H9 (cell line): ENCODE data around the gene FAM53B. TPM values are rescaled to one million over a fixed set of nuclear protein-coding genes. Genes with fewer than 3 reads are reported as not detected.

Experiments
- DNase-seq: peaks from one replicate; pipeline ENCODE4 v3.0.0-alpha.2; 2017
- H2AFZ ChIP-seq: one replicate; pipeline ENCODE4 v1.6.1; 2013; ENCODE audit warnings: mild to moderate bottlenecking, low read length, control low read depth, moderate library complexity
- H2AK5ac ChIP-seq: 2 replicates; pipeline ENCODE4 v1.6.1; 2013; ENCODE audit warnings: low read length, control low read depth, mixed read lengths; ENCODE audit not compliant: insufficient read length
- H2BK120ac ChIP-seq: one replicate; pipeline ENCODE4 v1.6.1; 2013; ENCODE audit warnings: low read depth, mild to moderate bottlenecking, low read length, control low read depth, inconsistent platforms; ENCODE audit not compliant: poor library complexity, severe bottlenecking
- H2BK12ac ChIP-seq: 2 replicates; pipeline ENCODE4 v1.6.1; 2013; ENCODE audit warnings: low read length, control low read depth, mixed read lengths, low read depth; ENCODE audit not compliant: insufficient read length
- H2BK15ac ChIP-seq: 2 replicates; pipeline ENCODE4 v1.6.1; 2013; ENCODE audit warnings: low read depth, low read length, control low read depth
- H2BK20ac ChIP-seq: one replicate; pipeline ENCODE4 v1.6.1; 2013; ENCODE audit warnings: low read depth, mild to moderate bottlenecking, low read length, control low read depth, inconsistent platforms; ENCODE audit not compliant: poor library complexity, severe bottlenecking
- H2BK5ac ChIP-seq: 2 replicates; pipeline ENCODE4 v1.6.1; 2013; ENCODE audit warnings: low read length, control low read depth, mixed read lengths; ENCODE audit not compliant: insufficient read length
- H3K14ac ChIP-seq: 2 replicates; pipeline ENCODE4 v1.6.1; 2013; ENCODE audit warnings: low read length, control low read depth; ENCODE audit not compliant: insufficient read depth
- H3K18ac ChIP-seq: 2 replicates; pipeline ENCODE4 v1.6.1; 2013; ENCODE audit warnings: low read depth, mild to moderate bottlenecking, mixed read lengths, low read length, control low read depth; ENCODE audit not compliant: insufficient read length
- H3K23ac ChIP-seq: 2 replicates; pipeline ENCODE4 v1.6.1; 2013; ENCODE audit warnings: low read length, control low read depth, mixed read lengths, low read depth; ENCODE audit not compliant: insufficient read length
- H3K23me2 ChIP-seq: 2 replicates; pipeline ENCODE4 v1.6.1; 2013; ENCODE audit warnings: low read depth, mild to moderate bottlenecking, mixed read lengths, low read length, control low read depth; ENCODE audit not compliant: insufficient read length, poor library complexity, severe bottlenecking
- H3K27ac ChIP-seq: 2 replicates; pipeline ENCODE4 v1.5.1; 2013; ENCODE audit warnings: low read length, control low read depth, mixed read lengths, low read depth; ENCODE audit not compliant: insufficient read length
- H3K27me3 ChIP-seq: 2 replicates; pipeline ENCODE4 v1.6.1; 2013; ENCODE audit warnings: low read length, control low read depth, inconsistent platforms; ENCODE audit not compliant: insufficient read depth
- H3K4ac ChIP-seq: 2 replicates; pipeline ENCODE4 v1.6.1; 2013; ENCODE audit warnings: low read depth, mild to moderate bottlenecking, control low read depth, inconsistent platforms, low read length, moderate library complexity
- H3K4me1 ChIP-seq: 2 replicates; pipeline ENCODE4 v1.6.1; 2013; ENCODE audit warnings: low read length, control low read depth, inconsistent platforms; ENCODE audit not compliant: insufficient read depth
- H3K4me2 ChIP-seq: 2 replicates; pipeline ENCODE4 v1.6.1; 2013; ENCODE audit warnings: low read length, control low read depth, mixed read lengths; ENCODE audit not compliant: insufficient read length, insufficient read depth
- H3K56ac ChIP-seq: 2 replicates; pipeline ENCODE4 v1.6.1; 2013; ENCODE audit warnings: low read depth, mild to moderate bottlenecking, mixed read lengths, low read length, control low read depth; ENCODE audit not compliant: insufficient read length
- H3K79me1 ChIP-seq: 2 replicates; pipeline ENCODE4 v1.6.1; 2013; ENCODE audit warnings: low read depth, mild to moderate bottlenecking, moderate library complexity, low read length, control low read depth, inconsistent platforms; ENCODE audit not compliant: insufficient read depth, poor library complexity, severe bottlenecking
- H3K79me2 ChIP-seq: 2 replicates; pipeline ENCODE4 v1.6.1; 2013; ENCODE audit warnings: low read length, control low read depth, inconsistent platforms; ENCODE audit not compliant: insufficient read depth
- H3K9ac ChIP-seq: 2 replicates; pipeline ENCODE4 v1.6.1; 2013; ENCODE audit warnings: low read length, control low read depth, mixed read lengths; ENCODE audit not compliant: insufficient read length; ENCODE audit errors: extremely low read depth
- H3K9me3 ChIP-seq: one replicate; pipeline ENCODE4 v1.6.1; 2013; ENCODE audit warnings: low read depth, low read length, inconsistent platforms; ENCODE audit not compliant: control insufficient read depth
- H3T11ph ChIP-seq: one replicate; pipeline ENCODE4 v1.6.1; 2013; ENCODE audit warnings: mild to moderate bottlenecking, low read length, control low read depth, inconsistent platforms
- H4K20me1 ChIP-seq: one replicate; pipeline ENCODE4 v1.6.1; 2013; ENCODE audit not compliant: control insufficient read depth, insufficient read length, insufficient read depth
- H4K5ac ChIP-seq: 2 replicates; pipeline ENCODE4 v1.6.1; 2013; ENCODE audit warnings: low read depth, mild to moderate bottlenecking, mixed read lengths, low read length, control low read depth; ENCODE audit not compliant: insufficient read length
- H4K8ac ChIP-seq: replicated peaks from 2 replicates; pipeline ENCODE4 v1.6.1; 2013; ENCODE audit warnings: low read length, control low read depth, mixed read lengths, low read depth; ENCODE audit not compliant: insufficient read length
- H4K91ac ChIP-seq: 2 replicates; pipeline ENCODE4 v1.6.1; 2013; ENCODE audit warnings: low read depth, mild to moderate bottlenecking, moderate library complexity, mixed read lengths, low read length, control low read depth; ENCODE audit not compliant: insufficient read length
- H3K27ac Mint-ChIP-seq, 3 experiments: 2 replicates in 2 of 3; 3 replicates in 1 of 3; pipeline ENCODE4 v1.8.0; 2020 to 2021; ENCODE audit warnings: mixed read lengths in 3 of 3, mild to moderate bottlenecking in 1 of 3, moderate library complexity in 1 of 3
- H3K27me3 Mint-ChIP-seq: 2 replicates; pipeline ENCODE4 v1.8.0; 2021; ENCODE audit warnings: low read depth, mild to moderate bottlenecking, moderate library complexity, mixed read lengths
- H3K36me3 Mint-ChIP-seq, 3 experiments: 2 replicates in 2 of 3; 3 replicates in 1 of 3; pipeline ENCODE4 v1.8.0; 2020 to 2021; ENCODE audit warnings: low read depth in 3 of 3, mixed read lengths in 3 of 3; ENCODE audit not compliant: insufficient read depth in 1 of 3
- H3K4me1 Mint-ChIP-seq, 2 experiments: 2 replicates each; pipeline ENCODE4 v1.8.0; 2020; ENCODE audit warnings: mixed read lengths in 2 of 2
- H3K4me3 Mint-ChIP-seq, 2 experiments: 2 replicates in 1 of 2; 3 replicates in 1 of 2; pipeline ENCODE4 v1.8.0; 2020 to 2021; ENCODE audit warnings: mild to moderate bottlenecking in 2 of 2, mixed read lengths in 2 of 2, moderate library complexity in 1 of 2
- H3K9me3 Mint-ChIP-seq, 2 experiments: 2 replicates in 1 of 2; 3 replicates in 1 of 2; pipeline ENCODE4 v1.8.0; 2020; ENCODE audit warnings: mild to moderate bottlenecking in 2 of 2, mixed read lengths in 2 of 2, moderate library complexity in 1 of 2
- WGBS: extraction: QIAGEN DNeasy Blood & Tissue Kit; methylation state at CpG from one replicate; pipeline ENCODE4 v1.1.7; 2013; ENCODE audit warnings: missing lambda C conversion rate, low lambda C conversion rate, mixed read lengths; ENCODE audit not compliant: insufficient read length; ENCODE audit errors: extremely low coverage; 5-methylcytosine and 5-hydroxymethylcytosine counted together
- total RNA-seq: library from RNA; stranded (reverse); gene quantifications from 2 replicates; pipeline ENCODE4 v1.2.1, GENCODE V29; 2021
- TF ChIP-seq, protein P1 (sequence below): fragments of 200-600 bp; sonication (generic); conservative IDR thresholded peaks from 3 replicates; pipeline ENCODE4 v1.8.0; 2021; ENCODE audit warnings: antibody characterized with exemption, mild to moderate bottlenecking

Gene FAM53B
- total RNA-seq, 1 experiment from 2014 or later: 11.5 TPM

DNA sequence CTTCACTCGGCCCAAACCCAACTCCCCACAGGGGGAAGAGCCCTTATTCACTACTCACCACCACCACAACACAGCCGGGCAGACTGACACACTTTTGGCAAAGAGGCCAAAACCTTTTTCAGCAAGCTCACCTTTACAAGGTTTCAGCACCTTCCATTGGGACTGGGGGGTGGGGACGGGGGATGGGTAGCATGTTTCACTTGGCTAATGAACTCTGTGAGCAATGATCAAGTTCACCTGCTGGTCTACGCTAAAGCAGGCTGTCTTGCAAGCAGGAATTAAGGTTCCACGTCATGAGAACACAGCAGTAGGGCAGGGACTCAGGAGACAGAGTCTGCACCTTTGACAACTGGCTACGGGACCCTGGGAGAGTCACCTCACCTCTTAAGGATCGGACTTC lies 7.0 kb downstream of the FAM53B start:
- H3K27me3 ChIP-seq: no peaks in the 10 kb centered on the region; the same call in 1 of the 2 replicates
- Mint-ChIP-seq H3K27me3 (peaks cover 32% of the 10 kb centered on the region), H3K36me3 (peaks cover 0 to 5% (median 2%) of the 10 kb centered on the region in 3 experiments; a peak in 5 of 7 replicates), H3K27ac (no peak overlapping the region), H3K4me1 (peaks cover 54 to 64% of the 10 kb centered on the region in 2 experiments), H3K9me3 (no peaks in the 10 kb centered on the region; a peak in 1 of 5 replicates), H3K4me3 (no peak overlapping the region; a peak in 1 of 5 replicates)
- H3K79me1 ChIP-seq: no peaks in the 10 kb centered on the region
- no peak overlapping the region for H2BK5ac ChIP-seq
- H3K79me2 ChIP-seq: no peaks in the 10 kb centered on the region; the same call in 1 of the 2 replicates
- no peak overlapping the region for H2BK12ac ChIP-seq
- H3K23me2 ChIP-seq: no peaks in the 10 kb centered on the region
- TF ChIP-seq, protein P1, sequence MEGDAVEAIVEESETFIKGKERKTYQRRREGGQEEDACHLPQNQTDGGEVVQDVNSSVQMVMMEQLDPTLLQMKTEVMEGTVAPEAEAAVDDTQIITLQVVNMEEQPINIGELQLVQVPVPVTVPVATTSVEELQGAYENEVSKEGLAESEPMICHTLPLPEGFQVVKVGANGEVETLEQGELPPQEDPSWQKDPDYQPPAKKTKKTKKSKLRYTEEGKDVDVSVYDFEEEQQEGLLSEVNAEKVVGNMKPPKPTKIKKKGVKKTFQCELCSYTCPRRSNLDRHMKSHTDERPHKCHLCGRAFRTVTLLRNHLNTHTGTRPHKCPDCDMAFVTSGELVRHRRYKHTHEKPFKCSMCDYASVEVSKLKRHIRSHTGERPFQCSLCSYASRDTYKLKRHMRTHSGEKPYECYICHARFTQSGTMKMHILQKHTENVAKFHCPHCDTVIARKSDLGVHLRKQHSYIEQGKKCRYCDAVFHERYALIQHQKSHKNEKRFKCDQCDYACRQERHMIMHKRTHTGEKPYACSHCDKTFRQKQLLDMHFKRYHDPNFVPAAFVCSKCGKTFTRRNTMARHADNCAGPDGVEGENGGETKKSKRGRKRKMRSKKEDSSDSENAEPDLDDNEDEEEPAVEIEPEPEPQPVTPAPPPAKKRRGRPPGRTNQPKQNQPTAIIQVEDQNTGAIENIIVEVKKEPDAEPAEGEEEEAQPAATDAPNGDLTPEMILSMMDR: no peak
- H3K9ac ChIP-seq: no peak overlapping the region
- no peak overlapping the region for H3T11ph ChIP-seq
- no peak overlapping the region for H4K91ac ChIP-seq
- H3K14ac ChIP-seq: no peak overlapping the region
- no peak overlapping the region for H3K4ac ChIP-seq
- no peak overlapping the region for H2BK15ac ChIP-seq
- H3K23ac ChIP-seq: no peak overlapping the region
- peak; percentile 26 for DNase-seq
- WGBS: no CpG with 5 or more reads among the region's 7 CpGs
- no peak overlapping the region for H3K18ac ChIP-seq
- no peak overlapping the region for H2BK20ac ChIP-seq
- H4K5ac ChIP-seq: no peak overlapping the region
- H4K8ac ChIP-seq: no peak overlapping the region
- H2AFZ ChIP-seq: no peak overlapping the region
- H3K9me3 ChIP-seq: no peaks in the 10 kb centered on the region
- H2AK5ac ChIP-seq: no peak overlapping the region
- no peak overlapping the region for H3K27ac ChIP-seq
- H2BK120ac ChIP-seq: no peak overlapping the region
- H4K20me1 ChIP-seq: peaks cover 2% of the 10 kb centered on the region
- H3K4me2 ChIP-seq: no peak overlapping the region
- peaks cover 15% of the 10 kb centered on the region; the same call in 1 of the 2 replicates for H3K4me1 ChIP-seq
- H3K56ac ChIP-seq: no peak overlapping the region
